PC-3 (cell line): ENCODE data around the gene PMFBP1. TPM values are rescaled to one million over a fixed set of nuclear protein-coding genes. Genes with fewer than 3 reads are reported as not detected.

Experiments
- ATAC-seq: fragments of 200-7000 bp; cut with Tn5 transposase; 2 replicates; pipeline ENCODE4 v1.9.1; 2020; ENCODE audit warnings: mild to moderate bottlenecking, moderate library complexity
- BruUV-seq: library from RNA; stranded (reverse); fragments of 400-500 nt; replicated peaks from 2 replicates; lab custom pipeline; 2021; lab: Mats Ljungman, UMichigan
- CTCF ChIA-PET: fragments of 300-600 bp; sonication (Branson Sonifier 250); formaldehyde crosslinking; loops from one replicate; lab custom pipeline; 2022; ENCODE audit warnings: antibody characterized with exemption; lab: Charles Lee
- POLR2A ChIA-PET: fragments of 300-600 bp; sonication (Branson Sonifier 250); formaldehyde crosslinking; loops from one replicate; lab custom pipeline; 2022; ENCODE audit warnings: antibody characterized with exemption; ENCODE audit not compliant: unreplicated experiment; lab: Charles Lee
- DNase-seq: peaks from one replicate; pipeline ENCODE4 v3.0.0-alpha.2; 2015
- H2AFZ ChIP-seq: fragments of 300-600 bp; sonication (generic); 2 replicates; pipeline ENCODE4 v1.6.0; 2016; ENCODE audit warnings: antibody characterized with exemption, low read length
- H3F3A ChIP-seq: fragments of 300-600 bp; sonication (generic); one replicate; pipeline ENCODE4 v1.6.0; 2017; ENCODE audit warnings: antibody characterized with exemption, low read length, control low read depth, mild to moderate bottlenecking; ENCODE audit not compliant: unreplicated experiment
- H3K27ac ChIP-seq: fragments of 300-600 bp; sonication (generic); 2 replicates; pipeline ENCODE4 v1.5.1; 2016; ENCODE audit warnings: mild to moderate bottlenecking, low read length
- H3K27me3 ChIP-seq: fragments of 300-600 bp; sonication (generic); 2 replicates; pipeline ENCODE4 v1.6.1; 2016; ENCODE audit warnings: low read length, mixed read lengths
- H3K36me3 ChIP-seq: fragments of 300-600 bp; sonication (generic); 2 replicates; pipeline ENCODE4 v1.6.1; 2016; ENCODE audit warnings: low read depth, mixed run types, low read length, mixed read lengths
- H3K4me1 ChIP-seq: fragments of 300-600 bp; sonication (generic); 2 replicates; pipeline ENCODE4 v1.5.1; 2016; ENCODE audit warnings: low read length; ENCODE audit not compliant: insufficient read depth
- H3K4me2 ChIP-seq: fragments of 300-600 bp; sonication (generic); 2 replicates; pipeline ENCODE4 v1.6.0; 2016; ENCODE audit warnings: low read length
- H3K4me3 ChIP-seq: fragments of 300-600 bp; sonication (generic); 2 replicates; pipeline ENCODE4 v1.5.1; 2016; ENCODE audit warnings: mild to moderate bottlenecking, low read length, mixed read lengths
- H3K79me2 ChIP-seq: fragments of 300-600 bp; sonication (generic); 2 replicates; pipeline ENCODE4 v1.6.1; 2017; ENCODE audit warnings: low read length, mixed read lengths
- H3K9ac ChIP-seq: fragments of 300-600 bp; sonication (generic); 2 replicates; pipeline ENCODE4 v1.6.0; 2016; ENCODE audit warnings: mild to moderate bottlenecking, low read length
- H3K9me2 ChIP-seq: fragments of 300-600 bp; sonication (generic); replicated peaks from 2 replicates; pipeline ENCODE4 v1.6.1; 2016; ENCODE audit warnings: mixed run types, low read length, mixed read lengths
- H3K9me3 ChIP-seq: fragments of 300-600 bp; sonication (generic); 2 replicates; pipeline ENCODE4 v1.6.1; 2016; ENCODE audit warnings: low read length, mixed read lengths
- H4K20me1 ChIP-seq: fragments of 300-600 bp; sonication (generic); 2 replicates; pipeline ENCODE4 v1.6.1; 2016; ENCODE audit warnings: low read length, mixed read lengths
- CTCF ChIP-seq: fragments of 300-600 bp; sonication (generic); conservative IDR thresholded peaks from 2 replicates; pipeline ENCODE4 v1.5.1; 2017; ENCODE audit warnings: antibody characterized with exemption, low read depth, mild to moderate bottlenecking, low read length
- EZH2 ChIP-seq: fragments of 300-600 bp; sonication (generic); IDR thresholded peaks from one replicate; pipeline ENCODE4 v1.6.1; 2017; ENCODE audit warnings: antibody characterized with exemption, mild to moderate bottlenecking, low read length; ENCODE audit not compliant: unreplicated experiment
- EZH2phosphoT487 ChIP-seq: fragments of 300-600 bp; sonication (generic); IDR thresholded peaks from 2 replicates; pipeline ENCODE4 v1.6.1; 2018; ENCODE audit warnings: mild to moderate bottlenecking, antibody characterized with exemption, low read length, borderline replicate concordance
- intact Hi-C: fragments of 100-400 bp; cut with micrococcal nuclease; formaldehyde crosslinking; loops from 2 replicates; pipeline ENCODE4 v1.9.0; 2023
- total RNA-seq: library from RNA; depleted of rRNA; stranded (reverse); fragments of >200 nt; gene quantifications from 2 replicates; pipeline ENCODE4 v1.2.3, GENCODE V29; 2014

The PMFBP1 gene
- total RNA-seq, 1 experiment from 2014 or later: 1.2 TPM

- H2AFZ ChIP-seq: no peak overlapping the region
- DNase-seq: no peak
- no peak overlapping the region for H3K27ac ChIP-seq
- intact Hi-C loops: no loop called here
- H3K9me2 ChIP-seq: no peaks in the 10 kb centered on the region
- ATAC-seq: no peak
- no peak overlapping the region for H3K9ac ChIP-seq
- no peaks in the 10 kb centered on the region for H3F3A ChIP-seq
- no TSS peak for BruUV-seq
- ChIA-PET POLR2A (no interaction called here), CTCF (no interaction called here)
- H3K4me1 ChIP-seq: no peaks in the 10 kb centered on the region
- H3K4me2 ChIP-seq: no peak overlapping the region
- TF ChIP-seq EZH2phosphoT487 (no peak), CTCF (no peak), EZH2 (no peak)
- no peaks in the 10 kb centered on the region for H3K9me3 ChIP-seq
- peaks cover 12% of the 10 kb centered on the region; the same call in 1 of the 2 replicates for H3K36me3 ChIP-seq
- no peaks in the 10 kb centered on the region for H3K79me2 ChIP-seq
- H3K4me3 ChIP-seq: no peak overlapping the region
- no peaks in the 10 kb centered on the region for H4K20me1 ChIP-seq
- H3K27me3 ChIP-seq: no peaks in the 10 kb centered on the region
These were observed 66.0 kb downstream of the PMFBP1 start for GRCh38 chr16:72105978-72106377.

DNA sequence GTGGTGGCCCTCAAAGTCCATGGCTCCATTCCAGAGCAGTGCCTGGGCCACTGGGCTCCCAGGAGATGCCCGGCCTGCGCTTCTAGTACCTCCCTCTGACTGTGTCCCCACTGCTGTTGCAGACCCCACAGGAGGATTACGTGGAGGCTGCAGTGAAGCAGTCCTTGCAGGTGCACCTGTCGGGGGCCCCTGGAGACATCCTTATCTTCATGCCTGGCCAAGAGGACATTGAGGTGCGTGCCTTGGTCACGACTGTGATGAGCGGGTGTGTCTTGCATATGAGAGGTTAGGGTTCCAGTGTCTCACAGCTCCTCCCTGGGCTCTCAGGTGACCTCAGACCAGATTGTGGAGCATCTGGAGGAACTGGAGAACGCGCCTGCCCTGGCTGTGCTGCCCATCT is 67.0 kb downstream of the PMFBP1 start:
- Histone ChIP-seq H3K27me3 (no peaks in the 10 kb centered on the region), H3K79me2 (no peaks in the 10 kb centered on the region), H3K4me3 (no peak overlapping the region), H3K4me1 (no peaks in the 10 kb centered on the region), H3K9me2 (no peaks in the 10 kb centered on the region), H4K20me1 (no peaks in the 10 kb centered on the region), H3K9ac (no peak overlapping the region), H3F3A (no peaks in the 10 kb centered on the region), H3K27ac (no peak overlapping the region), H2AFZ (no peak overlapping the region), H3K36me3 (peaks cover 11% of the 10 kb centered on the region; the same call in 1 of the 2 replicates), H3K4me2 (no peak overlapping the region), H3K9me3 (no peaks in the 10 kb centered on the region)
- CTCF ChIA-PET: no interaction called here
- no peak for ATAC-seq
- TF ChIP-seq CTCF (no peak), EZH2phosphoT487 (no peak), EZH2 (no peak)
- intact Hi-C loops: no loop called here
- DNase-seq: no peak
- POLR2A ChIA-PET: no interaction called here
- BruUV-seq: no TSS peak

GRCh38 chr16:72101195-72101594 is 70.8 kb downstream of the PMFBP1 start:
- Histone ChIP-seq H3K4me1 (no peaks in the 10 kb centered on the region), H2AFZ (no peak overlapping the region), H3K79me2 (peaks cover 2% of the 10 kb centered on the region; the same call in 1 of the 2 replicates), H3K27ac (no peak overlapping the region), H4K20me1 (no peaks in the 10 kb centered on the region), H3K36me3 (peaks cover 22% of the 10 kb centered on the region; the same call in 1 of the 2 replicates), H3K4me2 (no peak overlapping the region), H3F3A (no peaks in the 10 kb centered on the region), H3K9ac (no peak overlapping the region), H3K27me3 (no peaks in the 10 kb centered on the region), H3K4me3 (no peak overlapping the region), H3K9me2 (no peaks in the 10 kb centered on the region), H3K9me3 (no peaks in the 10 kb centered on the region)
- POLR2A ChIA-PET: no interaction called here
- intact Hi-C loops: no loop called here
- ATAC-seq (no peak), DNase-seq (no peak)
- CTCF ChIA-PET: no interaction called here
- BruUV-seq: no TSS peak
- TF ChIP-seq EZH2 (no peak), CTCF (no peak), EZH2phosphoT487 (no peak)
